Retinal pigment epithelial cell (primary cell): ENCODE data around the gene NOTCH2.
A peak's percentile ranks its signal among the peaks of the same experiment; 100 is the strongest.

Source experiments
- DNase-seq: peaks from one replicate; pipeline ENCODE4 v3.0.0-alpha.2; 2010; ENCODE audit warnings: low read depth
- H3K4me3 ChIP-seq: 2 replicates; pipeline ENCODE4 v1.5.1; 2011; ENCODE audit warnings: mild to moderate bottlenecking, low read length, control low read depth, moderate library complexity
- TF ChIP-seq, protein P1 (sequence below): conservative IDR thresholded peaks from 2 replicates; pipeline ENCODE4 v1.5.1; 2011; ENCODE audit warnings: low read depth, low read length, control low read depth, inconsistent platforms

Gene NOTCH2

DNA sequence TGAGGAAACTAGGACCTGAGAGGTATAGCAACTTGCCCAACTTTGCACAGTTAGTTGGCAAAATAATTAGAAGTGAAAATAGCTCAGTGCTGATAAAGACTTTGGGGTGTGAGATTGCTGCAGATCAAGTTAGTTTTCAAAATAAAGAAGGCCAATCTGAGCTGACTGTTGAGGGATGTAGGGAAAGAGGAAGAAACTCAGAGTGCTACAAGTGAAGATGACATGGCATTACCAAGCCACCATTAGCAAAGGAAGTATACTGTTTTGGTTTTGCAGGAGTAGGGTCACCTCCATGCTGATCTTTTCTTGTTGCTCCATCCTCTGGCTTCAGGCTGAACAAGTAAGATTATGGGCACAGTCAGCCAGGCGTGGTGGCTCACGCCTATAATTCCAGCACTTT is 94.5 kb downstream of the NOTCH2 start:
- TF ChIP-seq, protein P1, sequence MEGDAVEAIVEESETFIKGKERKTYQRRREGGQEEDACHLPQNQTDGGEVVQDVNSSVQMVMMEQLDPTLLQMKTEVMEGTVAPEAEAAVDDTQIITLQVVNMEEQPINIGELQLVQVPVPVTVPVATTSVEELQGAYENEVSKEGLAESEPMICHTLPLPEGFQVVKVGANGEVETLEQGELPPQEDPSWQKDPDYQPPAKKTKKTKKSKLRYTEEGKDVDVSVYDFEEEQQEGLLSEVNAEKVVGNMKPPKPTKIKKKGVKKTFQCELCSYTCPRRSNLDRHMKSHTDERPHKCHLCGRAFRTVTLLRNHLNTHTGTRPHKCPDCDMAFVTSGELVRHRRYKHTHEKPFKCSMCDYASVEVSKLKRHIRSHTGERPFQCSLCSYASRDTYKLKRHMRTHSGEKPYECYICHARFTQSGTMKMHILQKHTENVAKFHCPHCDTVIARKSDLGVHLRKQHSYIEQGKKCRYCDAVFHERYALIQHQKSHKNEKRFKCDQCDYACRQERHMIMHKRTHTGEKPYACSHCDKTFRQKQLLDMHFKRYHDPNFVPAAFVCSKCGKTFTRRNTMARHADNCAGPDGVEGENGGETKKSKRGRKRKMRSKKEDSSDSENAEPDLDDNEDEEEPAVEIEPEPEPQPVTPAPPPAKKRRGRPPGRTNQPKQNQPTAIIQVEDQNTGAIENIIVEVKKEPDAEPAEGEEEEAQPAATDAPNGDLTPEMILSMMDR: no peak
- no peak for DNase-seq
- no peak overlapping the region for H3K4me3 ChIP-seq

DNA sequence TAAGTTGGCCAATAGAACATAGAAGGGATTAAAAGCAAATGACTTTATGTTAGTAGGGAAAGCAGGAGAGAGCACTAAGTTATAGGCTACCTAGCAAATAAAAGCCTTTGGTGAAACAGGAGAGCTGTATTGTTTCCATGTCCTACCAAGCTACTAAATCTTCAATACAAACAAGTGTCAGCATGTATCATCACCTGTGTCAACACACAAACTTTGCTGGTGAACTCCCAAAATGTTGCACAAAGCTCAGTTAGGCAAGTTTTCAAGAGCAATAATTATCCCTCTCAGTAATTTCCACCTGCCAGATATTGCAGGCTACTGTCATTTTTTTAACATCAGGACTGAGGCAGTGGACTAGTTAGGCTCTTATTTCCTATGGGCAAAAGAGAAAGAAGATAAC is 95.4 kb downstream of the NOTCH2 start:
- no peak overlapping the region for H3K4me3 ChIP-seq
- DNase-seq: no peak
- TF ChIP-seq, protein P1: no peak

DNA sequence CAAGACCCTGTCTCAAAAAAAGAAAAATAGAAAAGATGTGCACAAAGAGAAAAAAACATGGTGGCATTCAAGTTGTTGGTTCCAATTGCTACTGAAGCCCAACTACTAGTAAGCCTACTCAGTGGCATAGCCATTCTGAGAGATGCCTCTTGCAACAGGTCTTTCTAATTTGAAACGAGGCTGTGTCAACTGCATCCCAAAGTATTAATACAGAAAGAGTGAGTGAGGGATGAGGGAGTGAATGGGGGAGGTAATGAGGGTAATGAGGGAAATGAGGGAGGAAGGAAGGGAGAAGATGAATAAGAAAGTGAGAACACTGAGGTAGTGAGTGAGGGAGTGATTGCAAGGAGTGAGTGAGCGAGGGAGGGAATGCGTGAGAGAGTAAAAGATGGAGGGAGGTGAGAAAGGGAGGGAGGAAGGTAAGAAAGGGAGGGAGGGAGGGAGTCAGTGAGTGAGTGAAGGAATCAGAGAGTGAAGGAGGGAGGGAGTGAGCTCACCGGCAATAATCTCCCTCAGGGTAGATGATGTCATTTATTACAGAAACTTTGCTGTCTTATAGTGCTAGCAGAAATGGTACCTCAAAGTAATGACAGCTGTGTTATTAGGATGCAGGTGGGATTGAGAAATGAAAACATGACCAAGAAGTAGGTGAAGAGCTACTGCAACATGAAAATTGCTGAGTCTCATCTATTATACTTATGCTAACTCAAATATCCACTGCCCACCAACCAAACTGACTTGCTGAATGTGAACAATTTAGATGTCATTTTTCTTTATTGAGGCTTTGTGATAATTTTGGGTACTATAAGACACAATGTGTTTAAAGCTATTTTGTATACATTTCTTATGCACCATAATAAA is 97.5 kb downstream of the NOTCH2 start:
- no peak for DNase-seq

DNA sequence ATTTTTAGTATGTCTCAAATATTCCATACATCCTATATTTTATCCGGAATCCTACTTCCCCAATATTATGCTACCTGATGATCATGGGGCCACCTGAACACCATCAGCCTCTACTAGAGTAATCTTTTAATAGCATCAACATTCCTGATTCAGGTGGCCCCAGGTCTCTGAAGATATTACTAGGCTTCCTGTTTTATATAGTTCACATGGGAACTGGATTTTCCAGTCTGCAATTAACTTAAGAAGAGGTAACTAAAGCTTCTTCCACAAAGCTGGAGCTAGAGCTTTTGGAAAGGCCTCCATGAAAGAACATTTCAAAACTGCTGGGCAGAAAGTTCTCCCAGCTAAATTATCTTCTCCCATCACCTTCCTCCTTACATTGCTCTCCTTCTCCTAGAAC is 100.9 kb downstream of the NOTCH2 start:
- H3K4me3 ChIP-seq: no peak overlapping the region
- DNase-seq: no peak
- TF ChIP-seq, protein P1: no peak

More for the DNA sequence above, 97.5 kb downstream of the NOTCH2 start:
- H3K4me3 ChIP-seq: no peak overlapping the region
- TF ChIP-seq, protein P1: no peak

DNA sequence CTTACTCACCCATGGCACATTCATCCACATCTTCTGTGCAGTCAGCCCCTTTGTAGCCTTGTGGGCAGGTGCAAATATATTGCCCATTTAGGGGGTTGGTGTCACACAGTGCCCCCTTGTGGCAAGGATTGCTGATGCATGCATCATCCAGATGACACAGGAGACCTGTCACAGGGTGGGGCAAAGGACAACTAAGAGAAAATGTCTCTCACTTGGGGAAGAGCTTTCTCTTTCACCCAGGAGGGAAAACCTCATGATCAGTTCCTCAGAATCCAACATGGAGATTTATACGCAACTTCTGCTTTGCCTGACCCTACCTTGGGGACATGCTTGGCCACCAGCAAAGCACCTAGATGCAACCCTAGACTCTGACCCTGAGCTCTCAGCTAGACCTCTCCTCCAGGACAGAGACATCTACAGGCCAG is 101.4 kb downstream of the NOTCH2 start:
- DNase-seq: no peak
- TF ChIP-seq, protein P1: peak; percentile 87
- H3K4me3 ChIP-seq: no peak overlapping the region

DNA sequence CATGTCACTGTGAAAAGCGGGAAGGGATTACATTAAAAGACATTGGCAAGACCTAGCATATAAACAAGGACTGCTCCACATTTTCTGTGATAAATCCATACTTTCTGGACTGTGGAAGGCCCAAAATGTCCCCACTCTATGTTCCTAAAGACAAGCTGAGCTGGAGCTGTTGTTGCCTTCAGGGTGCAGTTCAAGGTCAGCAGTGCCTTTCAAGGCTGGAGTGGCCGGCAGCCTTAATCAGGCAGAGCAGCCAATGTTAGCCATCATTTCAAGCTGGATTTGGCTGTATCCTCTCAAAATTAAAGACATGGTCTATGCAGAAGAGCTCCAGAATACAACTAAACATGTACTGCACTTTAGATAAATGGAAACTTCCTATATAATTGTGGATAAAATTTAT is 102.8 kb downstream of the NOTCH2 start:
- no peak for DNase-seq
- TF ChIP-seq, protein P1: no peak
- no peak overlapping the region for H3K4me3 ChIP-seq

DNA sequence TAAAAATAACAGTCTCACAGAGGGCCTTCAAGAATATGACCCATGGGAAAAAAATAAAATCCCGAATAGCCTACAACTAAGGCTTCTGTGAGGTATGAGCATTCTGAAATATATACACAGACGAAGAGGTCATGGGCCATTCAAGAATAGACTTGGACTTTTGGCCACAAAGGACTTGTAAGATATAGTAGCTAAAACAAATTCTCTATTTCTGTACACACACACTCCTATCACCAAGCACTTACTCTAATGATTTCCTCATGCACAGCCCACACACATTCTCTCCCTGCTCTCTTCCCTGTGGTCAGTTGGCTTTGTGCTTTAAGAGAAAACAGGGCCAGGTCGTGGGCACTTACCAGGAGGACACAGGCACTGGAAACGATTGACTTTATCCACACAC is 103.4 kb downstream of the NOTCH2 start:
- no peak for DNase-seq
- TF ChIP-seq, protein P1: no peak

More for the DNA sequence above, 103.4 kb downstream of the NOTCH2 start:
- H3K4me3 ChIP-seq: no peak overlapping the region
